ENCODE data around the gene ARHGEF16. TPM values are rescaled to one million over a fixed set of nuclear protein-coding genes. Genes with fewer than 3 reads are reported as not detected.

ARHGEF16 gene
- total and polyA plus RNA-seq, 3 experiments from 2014 or later = 0.06 TPM; not detected in 2

GRCh38 chr1:3418600-3418999 lies 35.9 kb upstream of the ARHGEF16 start:
- no peaks in the 10 kb centered on the region for H3K4me1 Mint-ChIP-seq
- peaks cover 0 to 6% (median 2%) of the 10 kb centered on the region in 5 donors for H3K9me3 Mint-ChIP-seq
- H3K4me3 ChIP-seq (ENCODE audit: low read length) = no peak overlapping the region

GRCh38 chr1:3419415-3420204 lies 34.9 kb upstream of the ARHGEF16 start:
- no peaks in the 10 kb centered on the region for H3K36me3 ChIP-seq (ENCODE audit: insufficient read depth, low read length)
- peaks cover 9 to 18% of the 10 kb centered on the region in 2 donors for H3K27me3 Mint-ChIP-seq
- no peak overlapping the region for H3K27ac ChIP-seq (ENCODE audit: low read depth, low read length)
- CTCF ChIA-PET = no interaction called here
- peaks cover 0 to 6% (median 2%) of the 10 kb centered on the region in 5 donors for H3K9me3 Mint-ChIP-seq
- no peak for DNase-seq
- no peaks in the 10 kb centered on the region for H3K4me1 Mint-ChIP-seq
- peak overlapping the region in 1 of 7 donors; percentile 36 for H3K4me3 Mint-ChIP-seq
- POLR2A ChIA-PET = no interaction called here
- no peaks in the 10 kb centered on the region for H3K27me3 ChIP-seq (ENCODE audit: insufficient read depth, low read length, poor library complexity, severe bottlenecking)
- no peaks in the 10 kb centered on the region for H3K4me1 ChIP-seq (ENCODE audit: insufficient read depth, low read length)
- no peak overlapping the region for H3K4me3 ChIP-seq (ENCODE audit: low read length)
- H3K9me3 ChIP-seq (ENCODE audit: low read length) = no peaks in the 10 kb centered on the region
- no peaks in the 10 kb centered on the region for H3K36me3 Mint-ChIP-seq
- H3K27ac Mint-ChIP-seq = no peak overlapping the region

More at GRCh38 chr1:3418600-3418999, 35.9 kb upstream of the ARHGEF16 start:
- ChIA-PET POLR2A (no interaction called here), CTCF (no interaction called here)
- H3K27ac Mint-ChIP-seq = no peak overlapping the region
- Histone ChIP-seq H3K36me3 (ENCODE audit: insufficient read depth, low read length) (no peaks in the 10 kb centered on the region), H3K27me3 (ENCODE audit: insufficient read depth, low read length, poor library complexity, severe bottlenecking) (no peaks in the 10 kb centered on the region), H3K4me1 (ENCODE audit: insufficient read depth, low read length) (no peaks in the 10 kb centered on the region), H3K27ac (ENCODE audit: low read depth, low read length) (no peak overlapping the region), H3K9me3 (ENCODE audit: low read length) (no peaks in the 10 kb centered on the region)
- H3K27me3 Mint-ChIP-seq = peaks cover 9 to 15% of the 10 kb centered on the region in 2 donors
- no peak for DNase-seq
- no peak overlapping the region for H3K4me3 Mint-ChIP-seq
- no peaks in the 10 kb centered on the region for H3K36me3 Mint-ChIP-seq

DNA sequence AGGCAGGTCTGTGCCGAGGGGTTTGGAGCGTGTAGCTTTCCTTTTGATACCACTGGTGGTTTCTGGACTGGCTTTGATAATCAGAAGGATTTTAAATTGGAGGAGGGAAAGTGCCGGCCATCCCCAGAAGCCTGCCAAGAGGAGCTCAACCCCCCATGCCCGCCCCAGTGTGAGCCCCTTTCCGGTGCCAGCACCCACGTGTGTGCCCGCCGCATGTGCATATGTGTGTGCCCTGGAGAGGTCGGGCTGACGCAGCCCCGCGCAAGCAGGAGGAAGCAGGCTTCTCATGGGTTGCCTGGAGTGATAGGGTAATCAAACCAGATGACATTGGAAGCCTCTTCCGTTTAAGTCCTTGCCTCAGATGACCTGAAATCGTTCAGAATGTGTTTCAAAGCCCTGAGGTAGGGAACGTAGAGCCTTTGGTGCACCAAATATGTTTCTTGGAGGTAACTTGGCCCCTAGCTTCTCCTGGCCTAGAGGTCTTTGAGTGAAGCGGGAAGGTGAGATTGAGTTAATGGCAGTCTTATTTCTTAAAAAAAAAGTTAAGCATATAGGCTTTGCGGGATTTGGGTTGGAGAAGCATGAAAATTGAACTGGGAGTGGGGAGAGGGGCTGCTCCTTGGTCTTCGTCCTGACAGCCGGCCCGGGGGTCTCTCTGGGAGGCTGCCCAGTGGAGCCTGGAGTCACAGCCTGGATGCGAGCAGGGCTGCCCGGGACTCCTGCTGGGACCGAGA lies 34.1 kb upstream of the ARHGEF16 start:
- Histone ChIP-seq H3K36me3 (ENCODE audit: insufficient read depth, low read length) (no peaks in the 10 kb centered on the region), H3K27me3 (ENCODE audit: insufficient read depth, low read length, poor library complexity, severe bottlenecking) (no peaks in the 10 kb centered on the region), H3K27ac (ENCODE audit: low read depth, low read length) (no peak overlapping the region), H3K9me3 (ENCODE audit: low read length) (no peaks in the 10 kb centered on the region), H3K4me3 (ENCODE audit: low read length) (no peak overlapping the region), H3K4me1 (ENCODE audit: insufficient read depth, low read length) (no peaks in the 10 kb centered on the region)
- Mint-ChIP-seq H3K36me3 (no peaks in the 10 kb centered on the region), H3K4me3 (peak overlapping the region in 1 of 7 donors; percentile 36), H3K27ac (no peak overlapping the region), H3K27me3 (peaks cover 9 to 18% of the 10 kb centered on the region in 2 donors), H3K4me1 (no peaks in the 10 kb centered on the region), H3K9me3 (peaks cover 0 to 6% (median 2%) of the 10 kb centered on the region in 5 donors)
- DNase-seq = no peak
- ChIA-PET CTCF (no interaction called here), POLR2A (no interaction called here)

DNA sequence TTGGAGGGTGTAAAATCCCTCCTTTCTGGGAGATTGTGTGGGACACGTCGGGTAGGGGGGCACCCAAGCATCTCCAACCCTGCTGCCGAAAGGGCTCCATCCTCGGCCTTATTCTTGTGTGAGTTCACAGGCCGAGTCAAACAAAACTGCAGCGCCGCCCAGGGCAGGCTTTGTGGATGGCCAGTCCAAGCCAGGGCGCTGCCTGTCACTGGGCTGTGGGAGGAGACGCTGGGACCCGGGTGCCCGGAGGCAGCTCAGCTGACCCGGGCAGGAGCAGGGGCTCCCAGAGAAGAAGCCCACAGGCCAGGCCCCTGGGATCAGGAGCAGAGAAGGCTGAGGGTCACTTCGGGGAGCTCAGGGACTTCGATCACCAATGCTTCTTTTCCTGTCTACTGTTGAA lies 31.8 kb upstream of the ARHGEF16 start:
- Histone ChIP-seq H3K9me3 (ENCODE audit: low read length) (no peaks in the 10 kb centered on the region), H3K27ac (ENCODE audit: low read depth, low read length) (no peak overlapping the region), H3K27me3 (ENCODE audit: insufficient read depth, low read length, poor library complexity, severe bottlenecking) (no peaks in the 10 kb centered on the region), H3K36me3 (ENCODE audit: insufficient read depth, low read length) (no peaks in the 10 kb centered on the region), H3K4me1 (ENCODE audit: insufficient read depth, low read length) (no peaks in the 10 kb centered on the region), H3K4me3 (ENCODE audit: low read length) (no peak overlapping the region)
- Mint-ChIP-seq H3K4me1 (no peaks in the 10 kb centered on the region), H3K36me3 (no peaks in the 10 kb centered on the region), H3K27ac (no peak overlapping the region), H3K4me3 (no peak overlapping the region), H3K27me3 (peaks cover 9 to 15% of the 10 kb centered on the region in 2 donors), H3K9me3 (peaks cover 0 to under 1% (median 0%) of the 10 kb centered on the region in 5 donors)
- ChIA-PET CTCF (no interaction called here), POLR2A (interaction anchor here (0.6 kb wide), 1 partner anchor 1460 kb away, joined by 5 read pairs; no protein-coding TSS in a partner anchor)
- no peak for DNase-seq

DNA sequence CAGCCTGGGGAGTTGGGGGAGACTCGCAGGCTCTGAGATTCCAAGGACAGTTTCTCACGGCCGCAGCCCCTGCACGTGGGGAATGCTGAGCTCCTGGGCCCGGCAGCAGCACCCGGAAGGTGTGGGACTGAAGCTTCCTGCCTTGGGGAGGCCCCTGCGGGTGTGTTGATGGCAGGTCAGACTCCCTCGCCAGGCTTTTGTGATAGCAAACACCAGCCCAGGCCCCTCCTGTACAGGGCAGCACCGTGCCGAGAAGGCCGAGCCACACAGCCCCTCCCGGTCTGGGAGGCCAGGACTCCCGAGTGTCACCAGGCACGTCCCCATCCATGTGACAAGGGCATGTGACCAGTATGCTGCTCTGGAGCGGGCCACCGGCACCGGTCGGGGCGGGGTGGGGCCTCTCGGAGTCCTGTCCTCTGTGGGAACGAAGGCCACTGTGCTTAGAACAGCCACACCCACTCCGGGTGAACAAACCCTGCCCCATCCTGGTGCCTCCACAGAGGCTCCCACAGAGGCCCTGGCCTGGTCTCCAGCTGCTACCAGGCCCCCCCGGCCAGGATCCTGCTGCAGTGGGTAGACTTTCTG lies 31.1 kb upstream of the ARHGEF16 start:
- no peaks in the 10 kb centered on the region for H3K36me3 ChIP-seq (ENCODE audit: insufficient read depth, low read length)
- H3K4me3 ChIP-seq (ENCODE audit: low read length) = no peak overlapping the region
- no peak overlapping the region for H3K27ac ChIP-seq (ENCODE audit: low read depth, low read length)
- Mint-ChIP-seq H3K36me3 (no peaks in the 10 kb centered on the region), H3K27me3 (peaks cover 9 to 15% of the 10 kb centered on the region in 2 donors), H3K4me3 (no peak overlapping the region), H3K9me3 (no peaks in the 10 kb centered on the region), H3K4me1 (no peaks in the 10 kb centered on the region), H3K27ac (no peak overlapping the region)
- H3K9me3 ChIP-seq (ENCODE audit: low read length) = no peaks in the 10 kb centered on the region
- DNase-seq = no peak
- POLR2A ChIA-PET = no interaction called here
- CTCF ChIA-PET = no interaction called here
- no peaks in the 10 kb centered on the region for H3K27me3 ChIP-seq (ENCODE audit: insufficient read depth, low read length, poor library complexity, severe bottlenecking)
- no peaks in the 10 kb centered on the region for H3K4me1 ChIP-seq (ENCODE audit: insufficient read depth, low read length)

DNA sequence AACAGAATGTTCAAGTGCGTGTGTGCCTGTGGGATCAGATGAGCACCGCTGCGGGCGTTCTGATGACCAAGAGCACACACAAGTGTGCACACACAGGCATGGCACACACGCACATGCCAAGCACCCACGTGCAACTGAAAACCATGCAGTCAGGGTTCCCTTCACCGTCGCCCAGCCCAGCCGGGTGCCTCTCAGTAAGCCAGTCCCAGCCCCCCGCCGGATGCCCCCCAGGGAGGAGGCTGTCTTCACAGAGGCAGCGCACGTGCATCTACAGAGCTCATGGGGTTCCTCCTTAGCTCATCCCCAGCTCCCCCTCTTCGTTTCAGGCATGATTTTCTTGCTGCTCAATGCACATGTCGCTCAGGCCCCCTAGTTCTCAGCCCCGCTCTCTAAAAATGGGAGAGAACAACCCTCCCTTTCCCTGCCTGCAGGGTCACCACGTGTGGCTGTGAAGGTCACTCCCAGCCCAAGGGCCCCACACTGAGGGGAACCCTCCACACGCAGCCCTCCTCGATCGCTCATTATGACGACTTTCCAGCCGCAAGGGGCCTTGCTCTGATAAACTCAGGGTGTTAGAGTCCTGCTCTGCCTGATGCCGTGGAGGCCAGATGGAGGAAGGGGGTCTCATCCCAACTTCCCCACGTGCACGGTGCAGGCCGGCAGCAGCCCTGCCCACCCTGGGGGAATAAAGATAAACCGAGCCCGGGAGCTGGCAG lies 30.4 kb upstream of the ARHGEF16 start:
- ChIA-PET POLR2A (no interaction called here), CTCF (interaction anchor here (1.0 kb wide), 1 partner anchor 29 kb away, joined by 3 read pairs; no protein-coding TSS in a partner anchor)
- no peak overlapping the region for H3K27ac ChIP-seq (ENCODE audit: low read depth, low read length)
- H3K27me3 ChIP-seq (ENCODE audit: insufficient read depth, low read length, poor library complexity, severe bottlenecking) = no peaks in the 10 kb centered on the region
- DNase-seq = no peak
- Mint-ChIP-seq H3K27me3 (peaks cover 9 to 15% of the 10 kb centered on the region in 2 donors), H3K27ac (peak overlapping the region in 1 of 8 donors; percentile 54), H3K9me3 (no peaks in the 10 kb centered on the region), H3K4me3 (no peak overlapping the region), H3K36me3 (no peaks in the 10 kb centered on the region), H3K4me1 (no peaks in the 10 kb centered on the region)
- no peak overlapping the region for H3K4me3 ChIP-seq (ENCODE audit: low read length)
- no peaks in the 10 kb centered on the region for H3K9me3 ChIP-seq (ENCODE audit: low read length)
- H3K4me1 ChIP-seq (ENCODE audit: insufficient read depth, low read length) = no peaks in the 10 kb centered on the region
- no peaks in the 10 kb centered on the region for H3K36me3 ChIP-seq (ENCODE audit: insufficient read depth, low read length)

DNA sequence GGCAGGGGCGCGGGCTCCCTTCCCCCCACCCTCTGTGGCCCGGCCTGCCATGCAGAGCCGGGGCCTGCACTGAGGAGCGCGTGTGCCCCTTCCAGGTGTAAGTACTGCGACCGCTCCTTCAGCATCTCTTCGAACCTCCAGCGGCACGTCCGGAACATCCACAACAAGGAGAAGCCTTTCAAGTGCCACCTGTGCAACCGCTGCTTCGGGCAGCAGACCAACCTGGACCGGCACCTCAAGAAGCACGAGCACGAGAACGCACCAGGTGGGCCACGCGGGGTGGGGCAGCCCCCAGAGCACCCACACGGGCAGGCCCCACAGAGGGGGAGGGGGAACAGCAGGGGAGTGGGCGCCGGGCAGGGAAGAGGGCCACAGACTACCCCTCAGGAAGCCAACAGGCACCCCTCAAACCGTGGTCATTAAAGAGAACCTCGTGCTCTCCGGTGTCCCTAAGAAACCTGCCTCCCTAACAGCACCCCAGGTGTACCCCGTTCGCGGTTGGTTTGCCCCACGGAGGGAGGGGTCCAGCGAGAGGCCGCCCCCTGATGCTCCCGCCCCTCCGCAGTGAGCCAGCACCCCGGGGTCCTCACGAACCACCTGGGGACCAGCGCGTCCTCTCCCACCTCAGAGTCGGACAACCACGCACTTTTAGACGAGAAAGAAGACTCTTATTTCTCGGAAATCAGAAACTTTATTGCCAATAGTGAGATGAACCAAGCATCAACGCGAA lies 28.8 kb upstream of the ARHGEF16 start:
- peaks cover 6 to 15% of the 10 kb centered on the region in 2 donors for H3K27me3 Mint-ChIP-seq
- H3K9me3 ChIP-seq (ENCODE audit: low read length) = no peaks in the 10 kb centered on the region
- DNase-seq = no peak
- H3K4me1 Mint-ChIP-seq = no peaks in the 10 kb centered on the region
- no peaks in the 10 kb centered on the region for H3K36me3 Mint-ChIP-seq
- H3K9me3 Mint-ChIP-seq = no peaks in the 10 kb centered on the region
- H3K4me3 Mint-ChIP-seq = no peak overlapping the region
- ChIA-PET POLR2A (no interaction called here), CTCF (interaction anchor here (0.7 kb wide), 1 partner anchor 286 kb away, joined by 3 read pairs; no protein-coding TSS in a partner anchor)
- H3K4me1 ChIP-seq (ENCODE audit: insufficient read depth, low read length) = no peaks in the 10 kb centered on the region
- no peak overlapping the region for H3K4me3 ChIP-seq (ENCODE audit: low read length)
- H3K36me3 ChIP-seq (ENCODE audit: insufficient read depth, low read length) = no peaks in the 10 kb centered on the region
- H3K27me3 ChIP-seq (ENCODE audit: insufficient read depth, low read length, poor library complexity, severe bottlenecking) = no peaks in the 10 kb centered on the region
- peak overlapping the region in 1 of 8 donors; percentile 58 for H3K27ac Mint-ChIP-seq
- no peak overlapping the region for H3K27ac ChIP-seq (ENCODE audit: low read depth, low read length)

All from CD8-positive, alpha-beta memory T cell (primary cell).